ENCODE data around the gene FOXP1.

GRCh38 chr3:71517271-71517791 is 66.2 kb downstream of the FOXP1 start:
- TF ChIP-seq CTCF (IDR thresholded peaks at IDR 0.05; ENCODE audit: low read length) (no peak), EZH2 (IDR thresholded peaks at IDR 0.05; ENCODE audit: borderline replicate concordance, low read length) (no peak)
